Measurements from ENCODE around the gene SLC45A2.
"Not testable (repeated sequence)": the region's sequence is repeated elsewhere in the genome, so short reads cannot be mapped to it uniquely, and the experiment has no call there.

Gene SLC45A2

GRCh38 chr5:34012791-34013190, 28.3 kb upstream of the SLC45A2 start:
- Histone ChIP-seq H3K4me2 (ENCODE audit: low read length) (no peak overlapping the region), H3K27ac (ENCODE audit: low read depth, low read length) (no peak overlapping the region), H3F3A (ENCODE audit: control insufficient read depth, insufficient read depth) (no peaks in the 10 kb centered on the region), H3K9me2 (replicated peaks; ENCODE audit: control insufficient read depth, low read length) (no peaks in the 10 kb centered on the region), H3K27me3 (ENCODE audit: control insufficient read depth, low read length) (peaks cover 6% of the 10 kb centered on the region; the same call in 1 of the 2 replicates), H3K4me3 (ENCODE audit: low read length) (no peak overlapping the region), H3K4me1 (ENCODE audit: control insufficient read depth, low read length) (peaks cover 15% of the 10 kb centered on the region), H3K9me3 (ENCODE audit: control insufficient read depth, insufficient read depth, low read length) (no peaks in the 10 kb centered on the region), H3K36me3 (ENCODE audit: control insufficient read depth, low read length) (no peaks in the 10 kb centered on the region), H4K20me1 (ENCODE audit: control insufficient read depth, insufficient read depth, low read depth, low read length) (no peaks in the 10 kb centered on the region), H3K79me2 (ENCODE audit: control insufficient read depth, low read length) (no peaks in the 10 kb centered on the region)
- TF ChIP-seq EZH2phosphoT487 (IDR thresholded peaks at IDR 0.05; ENCODE audit: borderline replicate concordance, low read length): no peak
- no peak for TF ChIP-seq CTCF (IDR thresholded peaks at IDR 0.05; ENCODE audit: low read depth, low read length, poor library complexity, severe bottlenecking)

- Histone ChIP-seq H3K36me3 (ENCODE audit: control insufficient read depth, low read length) (no peaks in the 10 kb centered on the region), H3K9me3 (ENCODE audit: control insufficient read depth, insufficient read depth, low read length) (no peaks in the 10 kb centered on the region), H3K9me2 (replicated peaks; ENCODE audit: control insufficient read depth, low read length) (no peaks in the 10 kb centered on the region), H3F3A (ENCODE audit: control insufficient read depth, insufficient read depth) (no peaks in the 10 kb centered on the region), H3K79me2 (ENCODE audit: control insufficient read depth, low read length) (no peaks in the 10 kb centered on the region), H4K20me1 (ENCODE audit: control insufficient read depth, insufficient read depth, low read depth, low read length) (no peaks in the 10 kb centered on the region), H3K4me1 (ENCODE audit: control insufficient read depth, low read length) (peaks cover 22% of the 10 kb centered on the region), H3K4me3 (ENCODE audit: low read length) (no peak overlapping the region), H3K27me3 (ENCODE audit: control insufficient read depth, low read length) (peaks cover 6% of the 10 kb centered on the region; the same call in 1 of the 2 replicates), H3K27ac (ENCODE audit: low read depth, low read length) (no peak overlapping the region), H3K4me2 (ENCODE audit: low read length) (no peak overlapping the region)
- TF ChIP-seq CTCF (IDR thresholded peaks at IDR 0.05; ENCODE audit: low read depth, low read length, poor library complexity, severe bottlenecking) (no peak), EZH2phosphoT487 (IDR thresholded peaks at IDR 0.05; ENCODE audit: borderline replicate concordance, low read length) (no peak)
Measured at GRCh38 chr5:34011536-34011935, 27.0 kb upstream of the SLC45A2 start.

- not testable (repeated sequence) for H3K4me3 ChIP-seq (ENCODE audit: low read length); H3K9me2 ChIP-seq (replicated peaks; ENCODE audit: control insufficient read depth, low read length); H4K20me1 ChIP-seq (ENCODE audit: control insufficient read depth, insufficient read depth, low read depth, low read length); H3K4me2 ChIP-seq (ENCODE audit: low read length); H3K27me3 ChIP-seq (ENCODE audit: control insufficient read depth, low read length); H3K36me3 ChIP-seq (ENCODE audit: control insufficient read depth, low read length); H3K9me3 ChIP-seq (ENCODE audit: control insufficient read depth, insufficient read depth, low read length); H3K79me2 ChIP-seq (ENCODE audit: control insufficient read depth, low read length); H3K27ac ChIP-seq (ENCODE audit: low read depth, low read length); H3F3A ChIP-seq (ENCODE audit: control insufficient read depth, insufficient read depth)
- peaks cover 22% of the 10 kb centered on the region for H3K4me1 ChIP-seq (ENCODE audit: control insufficient read depth, low read length)
Measured at GRCh38 chr5:34010146-34010545, 25.7 kb upstream of the SLC45A2 start.

- H3K79me2 ChIP-seq (ENCODE audit: control insufficient read depth, low read length): no peaks in the 10 kb centered on the region
- no peaks in the 10 kb centered on the region for H3F3A ChIP-seq (ENCODE audit: control insufficient read depth, insufficient read depth)
- peaks cover 6% of the 10 kb centered on the region; the same call in 1 of the 2 replicates for H3K27me3 ChIP-seq (ENCODE audit: control insufficient read depth, low read length)
- no peaks in the 10 kb centered on the region for H3K9me3 ChIP-seq (ENCODE audit: control insufficient read depth, insufficient read depth, low read length)
- peak overlapping the region; percentile 82 for H3K4me2 ChIP-seq (ENCODE audit: low read length)
- H3K36me3 ChIP-seq (ENCODE audit: control insufficient read depth, low read length): no peaks in the 10 kb centered on the region
- TF ChIP-seq CTCF (IDR thresholded peaks at IDR 0.05; ENCODE audit: low read depth, low read length, poor library complexity, severe bottlenecking) (no peak), EZH2phosphoT487 (IDR thresholded peaks at IDR 0.05; ENCODE audit: borderline replicate concordance, low read length) (no peak)
- H3K4me1 ChIP-seq (ENCODE audit: control insufficient read depth, low read length): peaks cover 22% of the 10 kb centered on the region
- H3K9me2 ChIP-seq (replicated peaks; ENCODE audit: control insufficient read depth, low read length): no peaks in the 10 kb centered on the region
- H4K20me1 ChIP-seq (ENCODE audit: control insufficient read depth, insufficient read depth, low read depth, low read length): no peaks in the 10 kb centered on the region
- no peak overlapping the region for H3K27ac ChIP-seq (ENCODE audit: low read depth, low read length)
- no peak overlapping the region for H3K4me3 ChIP-seq (ENCODE audit: low read length)
Measured at GRCh38 chr5:34009610-34010009, 25.1 kb upstream of the SLC45A2 start.

Data from DOHH2 (cell line).